Loucy (cell line): Measurements from ENCODE around the gene CACNA2D3.

ENCODE experiments used
- EZH2phosphoT487 ChIP-seq: fragments of 200-600 bp; IDR thresholded peaks from 2 replicates; pipeline ENCODE4 v1.6.1; 2018; ENCODE audit warnings: antibody characterized with exemption, mild to moderate bottlenecking, moderate library complexity, borderline replicate concordance
- TF ChIP-seq, protein P1 (sequence below): fragments of 200-600 bp; sonication (generic); conservative IDR thresholded peaks from 2 replicates; pipeline ENCODE4 v1.5.1; 2014; ENCODE audit warnings: mild to moderate bottlenecking, antibody characterized with exemption, low read length

DNA sequence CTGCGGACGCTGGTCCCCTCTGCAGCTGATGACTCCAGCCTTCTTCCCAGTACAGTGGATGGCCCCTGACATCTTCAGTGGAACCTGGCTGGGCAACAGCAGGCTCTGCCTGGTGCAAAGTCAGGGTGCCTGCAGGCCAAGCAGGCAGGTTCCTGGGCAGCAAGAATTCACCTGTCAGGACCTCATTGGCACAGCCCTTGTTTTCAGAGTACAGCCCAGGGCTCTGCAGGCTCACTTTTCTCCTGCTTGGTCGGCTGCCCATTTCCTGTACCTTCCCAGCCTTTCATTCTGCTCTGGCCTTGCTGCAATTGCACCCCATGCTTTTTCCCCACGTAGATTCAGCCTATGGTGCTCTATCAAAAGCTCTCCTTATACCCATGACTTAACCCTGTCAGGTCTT is 749.5 kb downstream of the CACNA2D3 start:
- TF ChIP-seq, protein P1, sequence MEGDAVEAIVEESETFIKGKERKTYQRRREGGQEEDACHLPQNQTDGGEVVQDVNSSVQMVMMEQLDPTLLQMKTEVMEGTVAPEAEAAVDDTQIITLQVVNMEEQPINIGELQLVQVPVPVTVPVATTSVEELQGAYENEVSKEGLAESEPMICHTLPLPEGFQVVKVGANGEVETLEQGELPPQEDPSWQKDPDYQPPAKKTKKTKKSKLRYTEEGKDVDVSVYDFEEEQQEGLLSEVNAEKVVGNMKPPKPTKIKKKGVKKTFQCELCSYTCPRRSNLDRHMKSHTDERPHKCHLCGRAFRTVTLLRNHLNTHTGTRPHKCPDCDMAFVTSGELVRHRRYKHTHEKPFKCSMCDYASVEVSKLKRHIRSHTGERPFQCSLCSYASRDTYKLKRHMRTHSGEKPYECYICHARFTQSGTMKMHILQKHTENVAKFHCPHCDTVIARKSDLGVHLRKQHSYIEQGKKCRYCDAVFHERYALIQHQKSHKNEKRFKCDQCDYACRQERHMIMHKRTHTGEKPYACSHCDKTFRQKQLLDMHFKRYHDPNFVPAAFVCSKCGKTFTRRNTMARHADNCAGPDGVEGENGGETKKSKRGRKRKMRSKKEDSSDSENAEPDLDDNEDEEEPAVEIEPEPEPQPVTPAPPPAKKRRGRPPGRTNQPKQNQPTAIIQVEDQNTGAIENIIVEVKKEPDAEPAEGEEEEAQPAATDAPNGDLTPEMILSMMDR = no peak
- TF ChIP-seq EZH2phosphoT487 = no peak
